Spleen (tissue), 7 donors: ENCODE data around the gene HK2.

Experiments
- POLR2A ChIP-seq, 3 donors: fragments of 450-650 bp; IDR thresholded peaks; one replicate each; pipeline ENCODE4 v1.5.1; 2017; ENCODE audit warnings: antibody characterized with exemption in 3 of 3, mild to moderate bottlenecking in 1 of 3
- POLR2AphosphoS5 ChIP-seq, 3 donors: sonication (generic); formaldehyde crosslinking; IDR thresholded peaks; one replicate each; pipeline ENCODE4 v1.5.1; 2017; ENCODE audit warnings: antibody characterized with exemption in 3 of 3
- TF ChIP-seq, protein P1 (sequence below), 11 experiments: fragments of 200-600 bp in 7 of 11; fragments of 450-650 bp in 4 of 11; sonication (generic) in 4 of 11; IDR thresholded peaks in 8 of 11; conservative IDR thresholded peaks in 3 of 11; 1 replicate in 7 of 11; 2 replicates in 4 of 11; pipeline versions ENCODE4 v1.4.0 to v1.8.0; 2016 to 2021; ENCODE audit warnings: antibody characterized with exemption in 11 of 11, inconsistent platforms in 4 of 11, mild to moderate bottlenecking in 1 of 11
- donor health status: DM: no; HTN: no; CAD: no; lungs with moderate emphysema.
- donor health status: DM: no; HTN: no; CAD: no.
- donor health status: DM: no; HTN: no; CAD: no.

DNA sequence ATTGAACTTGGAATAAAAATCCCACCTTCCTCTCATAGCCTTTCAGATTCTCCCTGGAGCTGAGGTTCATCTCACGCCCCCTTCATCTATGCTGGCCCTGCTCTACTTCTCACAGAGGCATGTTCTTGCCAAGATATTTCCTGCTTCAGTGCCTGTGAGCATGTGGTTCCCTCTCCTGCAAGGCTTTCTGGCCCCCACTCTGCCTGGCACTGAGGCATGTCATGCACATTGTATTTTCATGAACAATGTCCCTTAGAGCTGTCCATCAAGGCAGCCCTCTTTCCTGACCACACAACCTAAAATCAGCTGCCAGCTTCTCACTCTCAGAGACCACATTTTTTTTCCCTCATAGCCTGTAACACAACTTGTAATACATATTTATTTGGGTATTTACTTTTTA is 18.0 kb upstream of the HK2 start:
- TF ChIP-seq, protein P1, sequence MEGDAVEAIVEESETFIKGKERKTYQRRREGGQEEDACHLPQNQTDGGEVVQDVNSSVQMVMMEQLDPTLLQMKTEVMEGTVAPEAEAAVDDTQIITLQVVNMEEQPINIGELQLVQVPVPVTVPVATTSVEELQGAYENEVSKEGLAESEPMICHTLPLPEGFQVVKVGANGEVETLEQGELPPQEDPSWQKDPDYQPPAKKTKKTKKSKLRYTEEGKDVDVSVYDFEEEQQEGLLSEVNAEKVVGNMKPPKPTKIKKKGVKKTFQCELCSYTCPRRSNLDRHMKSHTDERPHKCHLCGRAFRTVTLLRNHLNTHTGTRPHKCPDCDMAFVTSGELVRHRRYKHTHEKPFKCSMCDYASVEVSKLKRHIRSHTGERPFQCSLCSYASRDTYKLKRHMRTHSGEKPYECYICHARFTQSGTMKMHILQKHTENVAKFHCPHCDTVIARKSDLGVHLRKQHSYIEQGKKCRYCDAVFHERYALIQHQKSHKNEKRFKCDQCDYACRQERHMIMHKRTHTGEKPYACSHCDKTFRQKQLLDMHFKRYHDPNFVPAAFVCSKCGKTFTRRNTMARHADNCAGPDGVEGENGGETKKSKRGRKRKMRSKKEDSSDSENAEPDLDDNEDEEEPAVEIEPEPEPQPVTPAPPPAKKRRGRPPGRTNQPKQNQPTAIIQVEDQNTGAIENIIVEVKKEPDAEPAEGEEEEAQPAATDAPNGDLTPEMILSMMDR (IDR thresholded peaks at IDR 0.05 in 8 of 11, conservative IDR thresholded peaks at IDR 0.05 in 3 of 11), result no peak
- TF ChIP-seq POLR2A (IDR thresholded peaks at IDR 0.05) (no peak), POLR2AphosphoS5 (IDR thresholded peaks at IDR 0.05) (no peak)
